HG02588 (cell line): ENCODE measurements around the gene MID1.

ENCODE experiments used
- ATAC-seq: cut with Tn5 transposase; IDR thresholded peaks from one replicate; pipeline ENCODE4 v1.9.1; 2021; ENCODE audit warnings: mild to moderate bottlenecking, moderate library complexity; ENCODE audit not compliant: unreplicated experiment

MID1 gene

GRCh38 chrX:10537308-10537707, 83.1 kb downstream of the MID1 start:
- ATAC-seq, result no peak

DNA sequence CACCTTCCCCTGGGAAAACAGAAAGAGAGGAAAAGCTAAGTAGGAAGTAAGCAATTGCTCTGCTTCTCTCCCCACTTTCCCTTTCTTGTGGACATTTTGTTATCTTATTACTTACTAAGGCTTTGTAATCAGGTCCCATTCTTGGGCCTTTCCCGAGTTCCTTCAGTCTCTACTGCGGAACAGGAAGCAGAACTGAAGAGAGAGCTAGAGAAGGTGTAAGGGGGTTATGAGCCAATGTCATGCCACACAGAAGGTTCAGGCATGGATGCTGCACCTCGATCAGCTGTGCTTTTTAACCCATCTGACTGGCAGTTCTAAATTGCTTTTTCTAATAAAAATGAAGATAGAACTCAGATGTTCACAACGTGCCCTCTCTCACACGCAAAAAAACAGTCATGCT, 83.6 kb downstream of the MID1 start:
- ATAC-seq, result no peak

DNA sequence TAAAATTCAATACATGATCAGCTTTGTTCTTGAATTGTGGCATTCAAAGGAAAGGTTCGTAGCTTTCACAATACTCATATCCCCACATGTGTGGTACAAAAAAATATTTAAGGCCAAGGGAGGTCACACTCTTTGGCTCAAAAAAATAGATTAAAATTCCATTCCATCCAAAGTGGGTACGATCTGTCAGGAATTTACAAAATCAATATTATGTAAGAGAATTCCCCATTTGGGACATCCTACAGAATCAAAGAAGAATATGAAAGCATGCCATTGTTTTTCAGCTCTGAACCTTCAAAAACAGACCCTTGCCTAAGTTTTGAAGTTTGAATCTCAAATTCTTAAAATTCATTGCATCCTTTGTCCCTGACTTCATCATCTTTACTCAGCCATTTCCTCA, 85.8 kb downstream of the MID1 start:
- ATAC-seq, result no peak

GRCh38 chrX:10533696-10534365, 86.6 kb downstream of the MID1 start:
- no peak for ATAC-seq

DNA sequence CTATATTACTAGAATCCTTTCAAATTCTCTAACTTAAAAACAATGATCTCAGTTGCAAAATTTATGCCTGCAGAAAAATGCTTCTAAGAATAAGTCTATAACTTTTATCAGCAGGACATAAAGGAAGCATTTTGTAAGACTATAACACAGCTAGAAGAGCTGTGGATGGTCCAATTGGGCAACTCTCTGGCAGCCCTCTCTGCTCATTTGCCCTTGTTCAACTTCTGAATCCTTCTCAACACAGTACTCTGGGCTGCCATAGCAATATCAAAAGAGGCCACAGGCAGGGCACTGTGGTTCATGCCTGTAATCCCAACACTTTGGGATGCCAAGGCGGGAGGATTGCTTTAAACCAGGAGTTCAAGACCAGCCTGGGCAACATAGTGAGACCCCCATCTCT, 88.5 kb downstream of the MID1 start:
- no peak for ATAC-seq

GRCh38 chrX:10529344-10529743, 91.0 kb downstream of the MID1 start:
- ATAC-seq, result no peak

- ATAC-seq, result no peak
Measured at GRCh38 chrX:10526451-10526850, 93.9 kb downstream of the MID1 start.

DNA sequence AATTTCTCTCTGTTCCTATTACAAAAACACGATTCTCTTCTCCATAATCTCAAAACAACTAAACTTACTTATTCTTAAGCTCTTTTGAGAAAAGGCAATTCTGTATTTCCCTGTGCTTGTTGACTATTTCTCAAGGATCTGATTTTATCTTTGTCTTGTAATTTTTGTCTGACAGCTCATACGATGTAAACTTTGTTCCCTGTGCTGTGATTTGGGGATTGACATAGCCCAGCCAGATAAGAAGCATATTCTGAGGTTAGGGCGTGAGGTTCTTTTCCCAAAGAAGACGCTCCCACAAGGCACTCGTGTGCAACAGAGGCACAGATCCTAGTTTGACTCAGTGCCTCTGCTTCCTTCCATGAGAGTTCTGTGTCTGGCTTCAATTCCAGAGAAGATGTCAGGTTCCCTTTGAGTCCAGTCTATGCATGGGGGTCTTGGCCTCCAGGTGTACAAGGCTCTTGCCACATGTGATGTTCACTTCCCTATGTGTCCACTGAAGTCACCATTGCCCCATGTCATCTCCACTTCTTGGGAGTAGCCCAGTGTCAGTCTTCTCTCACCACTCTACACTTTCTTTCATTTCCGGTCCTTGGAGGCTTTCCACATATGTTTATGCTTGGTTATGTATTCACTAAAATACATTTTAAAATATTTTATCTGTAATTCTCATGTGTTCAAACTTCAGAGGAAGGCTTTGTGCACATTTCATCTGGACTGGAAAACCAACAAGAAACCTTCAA, 94.8 kb downstream of the MID1 start:
- ATAC-seq, result no peak

DNA sequence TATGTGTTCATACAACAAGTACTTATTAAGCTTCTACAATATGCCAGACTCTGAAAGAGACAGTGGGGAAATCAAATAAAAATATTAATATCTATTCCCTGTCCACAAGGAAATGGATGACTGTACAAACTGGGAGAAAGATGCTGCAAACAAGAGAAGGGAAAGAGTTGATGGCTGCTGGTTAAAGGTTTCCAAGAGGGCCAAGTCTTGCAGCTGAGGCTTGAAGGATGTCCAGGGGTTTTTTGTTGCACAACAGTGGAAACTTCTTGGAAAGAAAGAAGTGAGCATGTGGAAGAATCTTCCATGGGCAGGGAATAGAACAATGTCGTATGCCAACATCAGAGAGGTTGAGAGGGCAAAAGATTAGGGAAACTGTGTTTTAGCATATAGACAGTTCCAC, 95.8 kb downstream of the MID1 start:
- no peak for ATAC-seq

DNA sequence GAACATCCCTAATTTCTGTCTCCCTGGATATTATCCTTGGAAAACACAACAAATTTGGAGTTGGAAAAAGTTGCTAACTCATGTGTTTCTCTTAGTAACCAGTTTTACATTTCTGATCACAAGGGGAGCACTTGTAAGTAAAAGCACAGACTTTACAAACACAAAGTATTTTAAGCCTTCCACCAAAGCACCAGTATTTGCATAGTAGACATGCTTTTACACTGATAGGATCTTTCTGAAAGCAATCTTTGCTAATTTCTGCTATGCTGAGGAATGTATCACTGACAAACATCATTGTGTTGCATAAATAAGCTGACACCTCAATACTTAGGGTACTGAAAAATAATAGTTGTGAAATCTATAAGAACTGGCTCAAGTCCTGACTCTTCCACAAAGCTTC, 100.6 kb downstream of the MID1 start:
- no peak for ATAC-seq

- no peak for ATAC-seq
Measured at GRCh38 chrX:10519278-10519677, 101.1 kb downstream of the MID1 start.

DNA sequence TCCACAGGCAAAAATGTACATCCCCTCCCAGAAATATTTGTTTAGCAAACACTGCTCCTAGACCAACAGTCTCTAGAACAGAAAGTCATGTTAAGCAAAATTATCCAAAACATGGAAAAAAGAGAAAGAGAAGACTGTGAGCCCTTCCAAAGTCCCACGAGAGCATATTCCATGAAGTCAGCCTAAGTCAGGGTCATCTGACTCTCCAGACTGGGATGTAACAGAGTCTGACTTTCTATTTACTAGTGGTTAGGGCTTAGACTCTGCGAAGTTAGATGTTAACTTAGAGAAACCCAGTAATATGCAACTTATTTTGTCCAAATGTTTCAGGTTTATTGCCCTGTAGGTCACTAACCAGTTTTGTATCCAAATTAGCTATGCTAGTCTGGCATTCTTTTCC, 102.3 kb downstream of the MID1 start:
- ATAC-seq, result no peak

DNA sequence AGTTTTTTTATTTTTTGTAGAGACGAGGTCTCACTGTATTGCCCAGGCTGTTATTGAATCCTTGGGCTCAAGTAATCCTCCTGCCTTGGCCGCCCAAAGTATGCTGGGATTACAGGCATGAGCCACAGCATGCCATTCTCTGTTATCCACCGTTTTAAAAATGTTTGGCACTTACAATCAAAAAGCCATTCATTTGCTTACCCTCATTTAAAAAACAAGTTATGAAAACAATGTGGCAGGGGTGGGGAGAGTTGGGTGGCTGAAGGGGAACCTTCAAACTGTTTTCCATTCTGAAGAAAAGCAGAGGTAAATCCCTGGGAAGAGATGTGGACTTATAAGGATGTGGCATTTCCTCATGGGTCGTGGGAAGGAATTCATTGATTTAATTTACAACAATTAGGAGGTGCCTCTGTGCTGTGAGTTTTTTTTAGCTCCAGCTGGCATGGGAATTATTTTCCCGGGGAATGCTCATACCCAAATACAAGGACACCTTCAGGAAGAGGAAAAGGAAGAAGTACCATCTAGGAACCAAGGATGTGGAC, 103.5 kb downstream of the MID1 start:
- ATAC-seq, result no peak

GRCh38 chrX:10514891-10515290, 105.5 kb downstream of the MID1 start:
- ATAC-seq, result no peak

DNA sequence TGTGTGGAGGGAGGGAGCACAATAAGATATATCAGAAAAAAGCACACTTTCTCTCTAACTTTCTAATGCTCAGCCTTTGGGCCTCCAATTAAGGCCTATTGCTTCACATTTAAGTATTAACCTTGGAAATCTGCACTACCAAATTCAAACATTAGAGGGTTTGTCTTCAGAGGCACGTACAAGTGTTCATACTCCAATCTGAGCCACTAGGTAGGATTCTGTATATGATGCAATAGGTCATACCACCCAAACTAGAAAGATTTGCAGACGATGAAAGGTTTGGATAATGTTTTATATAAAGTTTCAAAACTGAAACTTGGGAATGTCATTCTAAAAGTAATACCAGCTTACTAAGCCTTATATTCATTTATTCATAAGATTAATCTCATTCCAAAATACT, 106.4 kb downstream of the MID1 start:
- no peak for ATAC-seq

DNA sequence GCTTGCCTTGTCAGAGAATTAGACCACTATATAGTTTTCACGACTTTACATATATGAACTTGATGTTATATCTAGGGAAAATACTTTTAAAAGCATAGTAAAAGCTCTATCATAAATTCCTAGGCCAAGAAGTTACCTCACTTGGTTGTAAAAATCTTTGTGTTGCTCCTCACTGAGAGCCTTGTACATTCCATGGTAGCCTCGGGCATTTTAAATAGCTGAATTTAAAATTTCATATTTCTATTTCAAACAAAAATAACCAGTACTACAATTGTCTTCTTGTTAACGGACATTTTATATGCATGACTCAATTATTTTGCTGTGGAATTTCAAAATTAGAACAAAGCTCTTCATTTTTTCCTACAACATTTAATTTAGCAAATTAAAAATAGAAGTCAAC, 107.6 kb downstream of the MID1 start:
- no peak for ATAC-seq

DNA sequence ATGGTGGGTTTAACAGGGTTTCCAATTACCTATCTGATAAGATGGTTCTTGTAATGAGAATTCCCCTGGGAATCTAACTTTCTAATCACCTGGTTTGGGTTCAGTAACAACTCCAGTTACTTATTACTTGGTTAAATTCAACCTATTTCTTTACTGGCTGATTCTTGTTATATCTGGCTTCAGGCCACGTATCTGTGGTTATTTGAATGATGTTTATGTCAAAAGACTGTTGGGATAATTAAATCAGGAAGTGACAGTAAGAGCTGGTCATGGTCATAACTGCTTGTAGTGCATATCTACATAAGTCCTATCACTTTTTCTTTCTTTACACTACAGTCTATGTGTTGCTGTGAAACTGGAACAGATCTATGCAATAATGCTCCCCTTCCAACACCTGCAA, 108.1 kb downstream of the MID1 start:
- no peak for ATAC-seq

- no peak for ATAC-seq
Measured at GRCh38 chrX:10509397-10509796, 111.0 kb downstream of the MID1 start.

- ATAC-seq, result no peak
Measured at GRCh38 chrX:10508891-10509290, 111.5 kb downstream of the MID1 start.

- ATAC-seq, result no peak
Measured at GRCh38 chrX:10507876-10508275, 112.5 kb downstream of the MID1 start.

- no peak for ATAC-seq
Measured at GRCh38 chrX:10507181-10507580, 113.2 kb downstream of the MID1 start.

- ATAC-seq, result no peak
Measured at GRCh38 chrX:10506781-10507180, 113.6 kb downstream of the MID1 start.
